ENCODE results near the gene ZFYVE16. TPM values are rescaled to one million over a fixed set of nuclear protein-coding genes. Genes with fewer than 3 reads are reported as not detected.

Gene ZFYVE16
- total and polyA plus RNA-seq, 2 of the 13 experiments (the other 11 are each of a cell fraction or from before 2014, with no cell fraction given): 9.3 to 33.3 TPM

GRCh38 chr5:80487829-80488721, 80.2 kb downstream of the ZFYVE16 start, which contains the start of gene FAM151B (continued):
- peak; percentile 66; the same call in 1 of the 2 replicates for TF ChIP-seq IRX3 (CRISPR knock-in tag; IDR thresholded peaks at IDR 0.05; ENCODE audit: borderline replicate concordance, low read depth)
- peak; percentile 14; the same call in 1 of the 2 replicates for TF ChIP-seq FOXA3 (CRISPR knock-in tag; IDR thresholded peaks at IDR 0.05)
- no peak for TF ChIP-seq REXO4 (CRISPR knock-in tag; IDR thresholded peaks at IDR 0.05; ENCODE audit: borderline replicate concordance)
- peak; percentile 74 for TF ChIP-seq NFAT5 (CRISPR knock-in tag; IDR thresholded peaks at IDR 0.05)
- peak; percentile 97 for TF ChIP-seq UBTF (CRISPR knock-in tag; IDR thresholded peaks at IDR 0.05)
- peak; percentile 87 for TF ChIP-seq ZMYM4 (CRISPR knock-in tag; IDR thresholded peaks at IDR 0.05)
- no peak for TF ChIP-seq PLRG1 (conservative IDR thresholded peaks at IDR 0.05)
- no peak for TF ChIP-seq HOXA7 (CRISPR knock-in tag; IDR thresholded peaks at IDR 0.05)
- peak; percentile 79; the same call in 1 of the 2 replicates for TF ChIP-seq ZNF350 (CRISPR knock-in tag; IDR thresholded peaks at IDR 0.05; ENCODE audit: borderline replicate concordance, low read depth)
- TF ChIP-seq ZNF557 (CRISPR knock-in tag; IDR thresholded peaks at IDR 0.05): peak; percentile 32; the same call in 1 of the 2 replicates
- peak; percentile 86; the same call in 1 of the 2 replicates for TF ChIP-seq ZSCAN5A (CRISPR knock-in tag; IDR thresholded peaks at IDR 0.05; ENCODE audit: borderline replicate concordance)
- peak; percentile 95 for TF ChIP-seq MAX (IDR thresholded peaks at IDR 0.05)
- TF ChIP-seq FOSL2 (CRISPR knock-in tag; IDR thresholded peaks at IDR 0.05): peak; percentile 14; the same call in 1 of the 2 replicates
- no peak for TF ChIP-seq ZNF644 (CRISPR knock-in tag; IDR thresholded peaks at IDR 0.05; ENCODE audit: low read depth)
- 0 out of 2 replicates have a peak, but pooled peaks have one; percentile 55 for TF ChIP-seq HOMEZ (CRISPR knock-in tag; IDR thresholded peaks at IDR 0.05; ENCODE audit: low read depth)
- 0 out of 2 replicates have a peak, but pooled peaks have one; percentile 38 for TF ChIP-seq ZZZ3 (CRISPR knock-in tag; IDR thresholded peaks at IDR 0.05; ENCODE audit: borderline replicate concordance)
- peak; percentile 37; the same call in 1 of the 2 replicates for TF ChIP-seq ZNF225 (CRISPR knock-in tag; IDR thresholded peaks at IDR 0.05)
